Iris pigment epithelial cell (primary cell): ENCODE data around the gene TEK.

ENCODE experiments used
- DNase-seq: peaks from one replicate; pipeline ENCODE4 v3.0.0-alpha.2; 2011; ENCODE audit warnings: low read depth

The TEK gene

DNA sequence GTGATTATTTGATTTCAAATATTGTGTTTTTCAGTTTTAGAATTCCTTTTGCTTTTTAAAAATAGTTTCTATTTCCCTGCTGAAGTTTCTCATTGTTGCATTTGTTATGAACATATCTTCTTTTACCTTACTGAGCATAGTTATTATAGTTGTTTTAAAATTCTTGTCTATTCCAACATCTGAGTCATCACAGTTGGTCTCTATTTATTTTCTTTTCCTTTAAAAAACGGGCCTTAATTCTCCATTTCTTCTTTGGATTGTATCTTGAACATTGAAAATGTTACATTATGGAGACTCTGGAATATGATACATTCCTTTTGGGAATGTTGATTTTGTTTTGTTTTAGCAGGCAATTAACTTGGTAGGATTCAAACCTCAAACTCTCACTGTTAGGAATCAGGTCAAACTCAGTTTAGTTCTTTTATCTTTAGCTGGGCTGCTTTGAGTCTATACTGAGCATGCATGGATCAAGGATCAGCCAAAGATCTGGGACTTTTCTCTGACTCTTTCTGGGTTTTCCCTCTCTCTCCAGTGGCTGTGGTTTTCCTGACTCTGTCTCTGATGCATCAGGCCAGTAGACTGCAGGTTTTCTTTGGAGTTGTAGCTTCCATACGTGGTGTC, 70.3 kb downstream of the TEK start:
- peak; percentile 61 for DNase-seq

DNA sequence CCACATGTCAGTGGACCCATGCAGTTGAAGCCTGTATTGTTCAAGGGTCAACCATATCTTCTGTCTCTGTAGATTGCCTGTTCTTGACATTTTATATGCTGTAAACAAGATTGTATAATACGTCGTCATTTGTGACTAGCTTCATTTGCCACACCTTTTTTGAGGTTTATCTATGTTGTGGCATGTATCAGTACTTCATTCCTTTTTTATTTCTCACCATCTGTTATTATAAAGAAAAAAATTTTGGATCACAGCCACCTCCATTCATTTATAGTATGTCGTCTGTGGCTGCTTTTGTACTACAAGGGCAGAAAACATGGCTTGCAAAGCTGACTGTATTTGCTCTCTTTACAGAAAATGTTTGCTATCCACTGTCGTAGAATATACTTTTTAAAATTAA, 72.4 kb downstream of the TEK start:
- peak; percentile 91 for DNase-seq

DNA sequence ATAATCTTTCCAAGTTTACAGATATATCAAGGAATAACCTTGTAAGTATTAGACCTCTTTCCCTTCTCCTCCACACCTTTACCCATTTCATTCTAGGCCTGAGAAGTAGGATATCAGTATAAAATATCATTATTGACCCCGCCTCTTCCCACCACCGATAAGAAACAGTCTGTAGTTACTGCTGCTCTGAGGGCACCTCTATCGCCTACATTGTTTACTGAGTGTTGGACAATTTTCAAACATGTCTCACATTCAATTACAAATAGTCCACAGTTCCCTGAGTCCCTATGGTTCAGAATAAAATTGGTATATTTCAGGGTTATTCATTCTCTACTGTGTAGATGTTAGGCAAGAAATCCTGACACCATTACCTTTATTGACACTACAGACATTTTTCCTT, 73.4 kb downstream of the TEK start:
- no peak for DNase-seq

DNA sequence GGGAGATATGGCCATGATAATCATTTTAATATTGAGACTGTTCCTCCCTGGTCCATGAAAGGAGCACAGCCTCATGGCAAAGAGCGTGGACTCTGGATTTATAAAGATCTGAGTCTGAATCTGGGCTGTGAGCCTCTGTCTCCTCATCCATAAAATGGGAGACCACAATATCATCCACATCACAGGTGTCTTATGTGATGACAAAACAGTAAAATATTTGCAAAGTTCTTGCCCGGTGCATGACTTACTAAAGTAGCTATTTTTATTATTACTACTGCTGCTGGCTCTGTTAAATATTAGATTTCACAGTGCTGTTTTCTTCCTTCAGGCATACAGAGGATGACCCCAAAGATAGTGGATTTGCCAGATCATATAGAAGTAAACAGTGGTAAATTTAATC, 74.1 kb downstream of the TEK start:
- no peak for DNase-seq

DNA sequence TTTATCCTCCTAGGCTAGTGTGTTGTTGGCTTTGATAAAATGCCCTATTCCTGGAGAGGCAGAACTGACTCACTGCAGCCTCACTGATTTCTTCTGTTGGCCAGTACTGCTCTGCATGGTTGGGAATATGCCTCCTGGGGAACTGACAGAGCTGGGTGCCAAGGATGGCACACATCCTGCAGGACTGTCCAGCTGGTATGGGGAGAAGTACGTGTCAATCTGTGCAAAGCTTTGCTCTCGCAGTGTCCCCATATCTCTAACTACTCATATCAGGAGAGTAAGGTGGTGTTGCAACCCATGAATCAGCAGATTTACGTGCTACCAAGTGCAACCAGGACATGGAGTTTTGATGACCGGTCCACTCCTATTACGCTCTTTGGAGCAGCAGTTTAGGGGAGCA, 74.7 kb downstream of the TEK start:
- DNase-seq = peak; percentile 87

DNA sequence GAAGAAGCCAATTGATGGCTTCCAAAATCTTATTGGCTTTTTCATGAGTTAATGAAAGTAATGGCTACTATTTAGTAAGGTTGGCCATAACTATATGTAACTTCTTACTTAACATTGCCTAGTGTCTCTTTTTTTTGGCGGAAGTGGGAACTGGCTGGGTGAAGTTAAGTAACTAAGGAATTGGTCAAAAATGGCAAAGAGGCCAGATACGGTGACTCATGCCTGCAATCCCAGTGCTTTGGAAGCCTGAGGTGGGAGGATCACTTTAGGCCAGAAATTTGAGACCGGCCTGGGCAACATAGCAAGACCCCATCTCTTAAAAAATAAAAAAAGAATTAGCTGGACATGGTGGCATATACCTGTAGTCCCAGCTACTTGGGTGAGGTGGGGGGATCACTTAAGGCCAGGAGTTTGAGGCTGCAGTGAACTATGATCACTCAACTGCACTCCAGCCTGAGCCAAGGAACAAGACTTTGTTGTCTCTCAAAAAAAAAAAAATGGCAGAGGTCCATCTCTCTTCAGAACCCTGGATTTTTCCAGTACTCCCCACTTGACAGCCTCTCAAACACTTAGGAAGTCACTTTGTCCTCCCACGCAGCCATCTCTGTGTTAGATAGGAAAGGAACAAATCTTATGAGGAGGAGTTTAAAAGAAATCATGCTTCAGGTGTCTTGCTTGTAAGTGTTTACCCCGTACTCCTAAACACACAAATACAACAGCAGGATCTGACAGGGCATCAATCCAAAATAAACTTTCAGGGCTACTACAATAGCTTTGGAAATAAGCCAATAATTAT, 75.7 kb downstream of the TEK start:
- DNase-seq = no peak

DNA sequence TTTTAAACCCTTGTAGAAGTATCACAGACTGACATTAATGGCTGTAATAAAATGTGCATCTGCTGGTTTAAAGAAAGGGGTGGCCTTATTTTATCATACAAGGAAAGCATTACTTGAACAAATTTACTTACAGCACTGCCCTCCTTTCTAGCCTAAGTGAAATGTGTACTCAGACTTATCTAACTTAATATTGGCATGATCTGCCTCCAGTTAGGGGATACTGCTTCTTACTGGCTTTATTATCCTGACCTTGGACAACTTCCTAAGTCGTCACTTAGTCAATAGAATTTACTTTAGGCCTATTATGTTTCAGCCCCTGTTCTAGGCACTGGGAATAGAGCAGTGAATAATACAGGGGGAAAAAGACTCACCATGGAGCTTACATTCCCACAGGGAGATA, 79.4 kb downstream of the TEK start:
- no peak for DNase-seq

DNA sequence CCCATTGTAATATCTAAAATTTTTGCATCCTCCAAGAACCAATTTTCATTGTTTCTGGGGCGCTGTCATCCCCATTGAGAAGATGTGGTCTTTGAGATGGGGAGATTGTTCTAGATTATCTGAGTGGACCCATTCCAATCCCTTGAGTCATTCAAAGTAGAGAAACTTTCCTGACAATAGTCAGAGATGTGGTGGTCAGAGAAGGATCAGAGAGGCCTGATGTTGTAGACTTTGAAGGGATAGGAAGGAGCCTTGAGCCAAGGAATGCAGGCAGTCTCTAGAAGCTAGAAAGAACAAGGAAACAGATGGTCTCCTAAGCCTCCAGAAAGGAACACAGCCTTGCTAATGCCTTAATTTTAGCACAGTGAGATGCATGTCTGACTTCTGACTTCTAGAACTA, 80.4 kb downstream of the TEK start:
- DNase-seq = no peak

DNA sequence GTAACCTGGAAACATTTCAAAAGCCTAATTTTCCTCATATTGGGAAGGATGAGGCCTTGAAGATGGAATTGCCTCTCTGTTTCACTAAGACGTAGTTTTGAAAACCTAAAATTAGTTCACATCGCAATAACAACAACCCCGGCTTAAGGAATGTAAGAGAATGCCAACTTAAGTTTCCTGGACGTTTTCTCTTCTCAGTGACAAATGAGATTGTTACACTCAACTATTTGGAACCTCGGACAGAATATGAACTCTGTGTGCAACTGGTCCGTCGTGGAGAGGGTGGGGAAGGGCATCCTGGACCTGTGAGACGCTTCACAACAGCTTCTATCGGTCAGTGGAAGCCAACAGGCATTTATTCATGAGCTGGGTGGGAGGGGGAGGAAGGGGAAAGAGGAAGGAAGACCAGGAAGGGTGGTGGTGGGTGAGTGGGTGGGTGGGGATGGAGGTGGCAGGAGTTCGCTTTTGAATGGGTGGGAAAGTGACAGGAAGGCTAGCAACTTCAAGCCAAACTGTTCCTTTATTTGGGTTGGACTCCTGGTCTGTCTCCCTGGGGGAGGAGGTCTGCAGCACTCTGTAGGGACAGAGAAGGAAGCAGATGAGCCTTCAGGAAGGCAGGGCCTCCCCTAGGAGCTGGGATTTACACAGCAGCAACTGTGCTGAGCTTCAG, 83.4 kb downstream of the TEK start:
- DNase-seq = peak; percentile 37

DNA sequence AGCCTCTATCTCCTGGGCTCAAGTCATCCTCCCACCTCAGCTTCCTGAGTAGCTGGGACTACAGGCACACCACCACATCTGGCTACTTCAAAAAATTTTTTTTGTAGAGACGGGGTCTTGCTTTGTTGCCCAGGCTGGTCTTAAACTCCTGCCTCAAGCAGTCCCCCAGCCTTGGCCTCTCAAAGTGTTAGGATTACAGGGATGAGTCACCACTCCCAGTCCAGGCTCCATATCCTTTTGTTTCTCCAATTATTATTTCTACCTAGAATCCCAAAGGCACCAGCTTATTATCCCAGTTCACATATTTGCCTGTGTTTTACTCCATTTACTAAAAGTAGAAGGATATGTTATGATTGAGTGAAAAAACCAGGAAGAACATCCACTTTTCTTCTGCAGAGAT, 84.9 kb downstream of the TEK start:
- DNase-seq = no peak

DNA sequence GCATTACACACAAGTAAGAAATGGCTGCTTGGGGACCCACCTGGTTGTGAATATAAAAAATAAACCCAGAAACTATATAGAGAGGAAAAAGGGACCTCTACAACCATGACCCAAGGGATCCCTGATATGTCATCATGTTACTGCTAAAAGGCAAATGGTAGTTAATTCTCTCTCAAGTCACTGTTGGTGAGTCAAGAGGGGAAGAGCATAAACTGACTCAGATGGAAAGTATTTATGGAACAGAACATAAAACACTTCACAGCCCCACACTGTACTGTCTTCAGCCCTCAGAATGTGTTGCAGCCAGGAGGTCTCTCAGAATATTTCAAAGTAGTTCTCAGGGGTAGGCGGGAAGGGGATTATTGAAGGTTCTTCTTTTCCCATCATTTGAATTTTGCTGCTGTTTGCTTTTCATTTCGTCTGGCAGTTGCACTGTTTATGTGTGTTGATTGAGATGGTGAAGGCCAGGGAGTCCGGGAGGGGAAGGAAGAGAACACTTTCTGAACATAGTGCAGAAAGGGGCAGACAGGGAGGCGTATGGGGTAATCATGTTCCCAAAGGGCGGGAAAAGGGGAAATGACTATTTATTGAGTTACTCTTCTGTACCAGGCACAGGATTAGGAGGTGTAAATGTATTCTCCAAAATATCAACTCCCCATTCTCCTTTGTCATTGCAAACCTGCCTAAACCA, 85.5 kb downstream of the TEK start:
- DNase-seq = peak; percentile 95

DNA sequence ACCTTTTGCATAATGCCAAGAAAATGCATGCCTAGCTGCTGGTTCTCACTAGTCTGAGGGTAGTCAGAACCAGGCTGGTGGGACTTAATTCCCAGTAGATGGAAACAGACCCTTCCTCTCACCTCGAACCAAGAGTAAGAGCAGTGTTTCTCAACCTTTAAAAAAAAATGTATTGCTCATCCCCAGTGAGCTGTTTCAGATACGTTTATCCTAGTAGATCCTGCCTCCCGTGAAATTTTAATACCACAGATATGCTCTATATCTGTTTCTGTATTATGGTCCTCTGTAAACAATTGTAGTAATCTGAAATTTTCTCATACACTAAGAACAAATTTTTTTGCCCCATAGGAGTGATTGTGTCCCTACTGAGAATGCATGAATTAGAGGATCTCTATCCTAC, 86.2 kb downstream of the TEK start:
- peak; percentile 69 for DNase-seq

DNA sequence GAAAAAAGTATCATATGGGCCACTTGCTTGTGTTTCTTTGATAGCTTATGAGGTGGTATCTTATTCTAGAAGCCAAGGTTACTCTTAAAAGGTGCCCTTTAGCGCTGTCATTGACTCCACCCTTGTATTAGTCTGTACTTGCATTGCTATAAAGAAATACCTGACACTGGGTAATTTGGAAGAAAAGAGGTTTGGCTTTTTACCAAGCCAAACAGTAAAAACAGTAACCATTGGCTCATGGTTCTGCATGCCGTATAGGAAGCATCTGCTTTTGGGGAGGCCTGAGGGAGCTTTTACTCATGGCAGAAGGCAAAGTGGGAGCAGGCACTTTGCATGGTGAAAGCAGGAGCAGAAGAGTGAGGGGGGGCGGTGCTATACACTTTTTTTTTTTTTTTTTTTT, 87.4 kb downstream of the TEK start:
- no peak for DNase-seq

DNA sequence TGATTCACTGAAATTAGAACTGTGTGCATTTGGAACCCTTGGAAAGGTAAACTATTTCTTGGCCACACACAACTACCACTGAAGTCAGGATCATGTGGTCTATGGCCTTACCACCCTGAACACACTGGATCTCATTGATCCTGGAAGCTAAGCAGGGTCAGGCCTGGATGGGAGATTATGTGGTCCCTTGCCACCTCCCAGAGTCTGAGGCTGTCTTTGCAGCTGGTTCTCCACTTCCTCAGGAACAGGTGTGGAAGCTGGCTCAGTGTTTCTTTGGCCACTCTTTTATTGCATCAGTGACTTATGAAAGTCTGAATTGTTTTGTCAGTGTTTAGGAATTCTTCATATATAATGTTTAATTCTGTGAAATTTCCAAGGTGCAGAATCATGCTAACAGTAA, 89.2 kb downstream of the TEK start:
- no peak for DNase-seq

DNA sequence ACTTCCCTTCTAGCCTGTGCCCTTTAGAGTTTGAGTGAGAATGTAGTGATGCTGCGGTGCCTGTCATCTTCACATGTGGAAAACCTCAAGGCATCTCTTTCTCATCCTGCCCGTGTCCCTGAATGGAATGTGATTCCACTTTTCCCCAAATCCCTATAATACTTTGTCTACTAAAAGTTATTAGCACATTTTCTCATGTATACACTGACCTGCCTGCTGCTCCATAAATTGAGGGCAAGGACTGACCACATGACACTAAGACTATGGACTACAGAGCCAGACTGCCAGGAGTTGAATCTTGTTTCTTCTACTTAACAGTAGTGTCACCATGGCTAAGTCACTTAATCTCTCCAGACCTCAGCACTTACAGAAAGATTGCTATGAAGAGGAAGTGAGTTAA, 93.0 kb downstream of the TEK start:
- no peak for DNase-seq

DNA sequence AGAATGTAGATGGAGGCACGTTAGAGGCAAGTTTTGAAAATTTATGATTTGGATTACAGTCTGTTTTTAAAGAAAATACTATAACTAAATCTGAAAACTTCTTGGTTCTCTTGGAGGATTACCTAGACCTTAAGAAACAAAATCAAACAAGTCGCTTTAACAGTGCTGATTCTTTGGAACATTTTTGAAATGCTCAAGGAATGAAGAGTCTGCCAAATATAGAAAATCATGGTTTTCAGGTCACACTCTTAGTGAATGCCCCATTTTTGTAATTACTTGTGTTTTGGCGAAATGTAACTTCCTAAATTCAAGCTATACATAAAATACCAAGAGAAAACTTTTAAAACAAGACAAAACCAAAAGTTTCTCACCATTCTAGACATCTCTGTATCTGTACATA, 94.8 kb downstream of the TEK start:
- peak; percentile 50 for DNase-seq

DNA sequence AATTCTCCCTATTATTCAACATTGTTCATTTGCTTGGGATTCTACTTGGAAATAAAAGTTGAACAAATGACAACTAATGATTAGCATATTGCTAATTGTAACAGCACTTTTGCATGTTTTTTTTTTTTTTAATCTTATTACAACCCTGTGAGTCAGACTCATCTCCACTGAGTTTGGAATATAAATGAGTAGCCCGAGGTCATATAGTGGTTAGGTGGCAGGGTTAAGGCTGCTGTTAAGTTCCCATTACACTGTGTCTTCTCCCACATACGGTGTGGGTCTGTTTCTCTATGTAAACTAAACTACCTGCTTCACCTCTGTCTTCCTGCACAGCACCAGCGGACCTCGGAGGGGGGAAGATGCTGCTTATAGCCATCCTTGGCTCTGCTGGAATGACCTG, 95.6 kb downstream of the TEK start:
- peak; percentile 75 for DNase-seq

DNA sequence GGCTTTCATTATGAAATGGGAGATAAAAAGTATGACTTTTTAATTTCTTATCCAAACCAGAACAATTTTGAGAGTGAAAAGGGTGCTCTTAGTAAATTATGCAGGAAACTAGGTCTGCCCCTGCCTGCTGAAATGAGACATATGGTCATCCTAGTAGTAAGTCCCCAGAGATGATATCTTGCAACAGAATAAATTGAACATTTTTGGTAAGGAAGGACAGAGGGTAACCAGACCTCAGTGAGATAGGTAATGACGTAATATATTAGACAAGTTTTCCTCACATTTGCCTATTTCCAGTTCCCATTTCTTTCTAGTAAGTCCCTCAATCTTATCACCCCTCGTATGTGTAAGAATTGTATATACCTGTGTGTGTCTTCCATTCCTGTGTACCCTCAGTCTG, 96.2 kb downstream of the TEK start:
- DNase-seq = no peak

DNA sequence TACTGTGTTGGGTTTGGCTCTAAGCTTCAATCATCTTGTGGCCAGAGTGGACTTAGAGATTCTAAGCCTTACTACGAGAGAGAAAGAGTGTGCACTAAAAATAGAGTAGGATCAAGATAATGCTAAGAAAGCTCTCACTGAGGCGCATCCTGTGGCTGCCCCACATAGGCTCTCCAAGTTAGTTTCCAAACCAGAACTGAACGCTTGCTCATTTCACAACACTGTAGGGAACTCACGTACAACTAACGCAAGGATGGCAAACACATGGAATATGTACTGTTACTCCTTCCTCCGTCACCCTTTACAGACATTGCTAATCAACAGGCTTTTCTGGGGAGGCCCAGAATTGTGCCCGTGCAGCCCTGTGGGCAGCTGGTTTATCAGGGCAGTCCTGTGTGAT, 97.0 kb downstream of the TEK start:
- DNase-seq = no peak

DNA sequence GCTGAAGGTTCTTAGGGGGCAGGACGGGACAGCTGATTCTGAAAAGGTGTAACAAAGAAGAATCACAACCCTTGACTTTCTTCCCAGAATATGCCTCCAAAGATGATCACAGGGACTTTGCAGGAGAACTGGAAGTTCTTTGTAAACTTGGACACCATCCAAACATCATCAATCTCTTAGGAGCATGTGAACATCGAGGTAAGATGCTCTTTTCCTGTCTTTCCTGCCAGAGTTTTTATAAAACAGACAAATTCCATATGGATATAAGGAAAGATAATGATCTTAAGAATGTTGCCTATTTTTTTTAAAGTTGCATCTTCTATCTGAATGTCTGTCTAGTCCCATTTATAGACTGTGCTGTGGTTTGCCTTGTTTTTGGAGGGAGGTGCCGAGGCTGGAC, 100.0 kb downstream of the TEK start:
- no peak for DNase-seq

DNA sequence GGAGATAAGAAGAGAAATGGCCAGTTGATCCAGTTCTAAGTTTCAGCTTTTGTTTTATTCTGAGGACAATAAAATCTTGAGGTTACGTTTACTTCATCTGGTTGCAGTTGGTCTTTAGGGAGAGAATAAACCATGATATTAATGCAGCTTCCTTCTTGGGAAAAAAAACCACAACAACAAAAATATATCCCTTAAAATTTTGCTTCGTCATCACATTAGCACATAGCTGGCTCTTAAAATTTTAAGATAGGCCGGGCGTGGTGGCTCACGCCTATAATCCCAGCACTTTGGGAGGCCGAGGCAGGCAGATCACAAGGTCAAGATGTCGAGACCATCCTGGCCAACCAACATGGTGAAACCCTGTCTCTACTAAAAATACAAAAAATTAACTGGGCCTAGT, 101.6 kb downstream of the TEK start:
- DNase-seq = no peak

DNA sequence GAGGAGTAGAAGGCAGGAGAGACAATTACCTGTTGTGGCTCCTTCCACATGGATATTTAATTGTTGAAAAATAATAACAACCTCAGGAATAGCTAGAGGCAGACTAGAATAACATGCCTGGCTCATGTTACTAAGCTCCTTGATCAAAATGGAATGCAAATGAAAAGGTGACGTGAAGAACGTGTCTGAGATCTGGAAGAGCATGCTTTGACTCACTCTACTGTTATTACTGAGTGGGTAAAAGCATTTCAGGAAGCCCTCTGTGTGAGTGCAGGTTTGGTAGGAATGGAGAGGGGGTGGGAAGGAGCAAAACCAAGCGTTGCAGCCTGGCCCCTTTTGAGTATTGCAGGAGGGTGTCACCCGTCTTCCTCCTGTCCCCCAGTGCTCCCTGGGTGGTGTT, 103.2 kb downstream of the TEK start:
- DNase-seq = peak; percentile 69

DNA sequence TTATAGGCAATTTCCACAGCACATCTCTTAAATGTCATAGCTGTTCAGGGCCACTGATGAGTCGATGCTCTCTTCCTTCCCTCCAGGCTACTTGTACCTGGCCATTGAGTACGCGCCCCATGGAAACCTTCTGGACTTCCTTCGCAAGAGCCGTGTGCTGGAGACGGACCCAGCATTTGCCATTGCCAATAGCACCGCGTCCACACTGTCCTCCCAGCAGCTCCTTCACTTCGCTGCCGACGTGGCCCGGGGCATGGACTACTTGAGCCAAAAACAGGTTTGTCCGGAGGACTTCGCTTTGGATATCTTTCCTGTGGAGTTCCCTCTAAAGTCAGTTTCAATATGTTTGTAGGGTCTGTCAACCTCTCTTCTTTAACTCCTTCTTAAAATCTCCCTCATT, 103.6 kb downstream of the TEK start:
- no peak for DNase-seq
